ENCODE measurements around the gene DHRS12.

Gene DHRS12

DNA sequence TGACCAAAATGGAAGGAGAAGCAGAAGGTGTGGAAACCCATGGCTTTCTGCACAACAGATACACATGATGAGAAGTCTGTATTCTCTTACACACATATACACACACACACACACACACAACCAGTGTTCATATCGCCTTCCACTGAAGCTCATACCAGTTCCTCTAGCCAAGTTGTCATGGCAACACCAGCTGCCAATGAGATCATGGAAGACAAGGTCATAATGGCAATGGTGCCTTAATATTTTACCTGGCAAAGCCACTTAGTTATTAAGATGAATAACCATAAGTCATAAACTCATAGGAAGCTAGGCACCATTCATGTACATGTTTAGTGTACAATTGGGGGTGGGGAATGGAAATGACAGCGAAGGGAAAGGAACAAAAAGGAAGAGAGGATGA is 2.6 kb upstream of the DHRS12 start:
- peak; percentile 34 for DNase-seq (ENCODE audit: low spot score)

DNA sequence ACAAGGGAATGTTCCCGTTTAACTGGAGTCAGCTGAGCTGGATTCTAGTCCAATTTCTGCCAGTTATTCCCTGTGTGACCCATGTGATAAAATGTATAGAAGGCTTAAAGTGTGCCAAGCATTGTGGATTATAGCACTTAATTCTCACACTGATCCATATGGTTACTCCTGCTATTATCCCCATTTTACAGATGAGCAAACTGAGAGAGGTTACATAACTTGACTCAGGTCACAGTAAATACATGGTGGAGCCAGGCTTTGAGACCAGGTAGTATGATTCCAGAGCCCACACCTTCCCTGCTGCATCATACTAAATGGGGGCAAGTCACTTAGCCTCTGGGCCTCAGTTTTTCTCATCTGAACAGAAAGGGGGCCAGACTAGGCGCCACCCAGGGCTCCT is 2.0 kb upstream of the DHRS12 start:
- DNase-seq (ENCODE audit: low spot score), result no peak

DNA sequence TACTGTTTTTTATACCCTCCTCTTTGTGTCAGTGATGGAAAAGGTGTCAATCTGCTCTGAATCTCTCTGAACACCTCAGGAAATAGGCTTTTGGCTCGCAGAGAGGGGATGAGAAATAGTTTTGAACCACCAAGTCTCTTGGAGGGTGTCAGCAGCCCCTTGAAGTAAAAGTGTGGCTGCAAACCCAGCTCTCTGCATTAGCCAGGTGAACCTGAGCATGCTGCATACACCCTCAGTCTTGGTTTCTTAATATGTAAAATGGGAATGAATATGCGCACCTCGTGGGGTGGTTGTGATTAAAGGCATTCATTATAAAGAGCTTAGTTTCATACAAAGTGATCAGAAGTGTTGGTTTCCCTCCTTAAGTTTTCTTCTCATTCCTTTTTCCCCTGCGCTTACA is 1.4 kb upstream of the DHRS12 start:
- DNase-seq (ENCODE audit: low spot score), result no peak

DNA sequence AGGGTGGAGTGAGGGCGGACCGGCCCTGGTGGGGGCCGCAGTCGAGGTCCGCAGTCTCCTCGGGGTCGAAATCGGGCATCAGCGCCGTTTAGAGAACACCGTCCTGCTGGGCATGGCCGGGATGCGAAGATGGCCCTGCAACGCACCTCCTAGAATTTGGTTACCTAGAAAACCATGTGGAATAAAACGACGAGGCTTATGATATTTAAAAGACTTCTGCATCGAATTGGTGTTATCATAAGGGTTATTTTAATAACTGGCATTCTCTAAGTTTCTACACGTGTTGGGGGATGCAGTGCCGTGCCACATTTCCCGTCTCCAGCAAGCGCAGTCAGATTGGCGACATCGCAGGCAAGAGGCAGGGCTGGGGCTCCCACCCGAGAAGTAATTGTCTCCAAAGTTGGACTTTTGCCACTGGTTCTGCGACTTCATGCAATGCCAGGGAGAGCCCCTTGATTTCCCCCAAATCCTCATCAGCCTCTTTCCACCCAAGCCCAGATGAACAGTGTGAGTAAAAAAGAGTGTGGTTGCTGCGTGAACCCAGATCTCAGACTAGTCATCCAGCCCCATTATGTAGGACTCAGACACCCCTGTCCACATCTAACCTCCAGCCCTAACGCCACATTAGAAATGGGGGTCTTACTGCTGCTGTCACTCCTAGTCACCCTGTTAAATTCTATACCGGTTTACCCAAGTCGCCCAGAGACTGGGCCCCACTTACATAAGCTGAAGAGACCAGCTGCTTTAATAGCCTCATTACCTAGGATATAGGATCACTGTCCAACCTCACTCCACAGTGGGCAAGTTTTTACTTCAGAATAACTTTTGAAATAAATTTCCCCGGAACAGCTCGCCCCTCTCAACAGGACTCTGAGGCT is 571 bp upstream of the DHRS12 start:
- DNase-seq (ENCODE audit: low spot score), result peak; percentile 55

DNA sequence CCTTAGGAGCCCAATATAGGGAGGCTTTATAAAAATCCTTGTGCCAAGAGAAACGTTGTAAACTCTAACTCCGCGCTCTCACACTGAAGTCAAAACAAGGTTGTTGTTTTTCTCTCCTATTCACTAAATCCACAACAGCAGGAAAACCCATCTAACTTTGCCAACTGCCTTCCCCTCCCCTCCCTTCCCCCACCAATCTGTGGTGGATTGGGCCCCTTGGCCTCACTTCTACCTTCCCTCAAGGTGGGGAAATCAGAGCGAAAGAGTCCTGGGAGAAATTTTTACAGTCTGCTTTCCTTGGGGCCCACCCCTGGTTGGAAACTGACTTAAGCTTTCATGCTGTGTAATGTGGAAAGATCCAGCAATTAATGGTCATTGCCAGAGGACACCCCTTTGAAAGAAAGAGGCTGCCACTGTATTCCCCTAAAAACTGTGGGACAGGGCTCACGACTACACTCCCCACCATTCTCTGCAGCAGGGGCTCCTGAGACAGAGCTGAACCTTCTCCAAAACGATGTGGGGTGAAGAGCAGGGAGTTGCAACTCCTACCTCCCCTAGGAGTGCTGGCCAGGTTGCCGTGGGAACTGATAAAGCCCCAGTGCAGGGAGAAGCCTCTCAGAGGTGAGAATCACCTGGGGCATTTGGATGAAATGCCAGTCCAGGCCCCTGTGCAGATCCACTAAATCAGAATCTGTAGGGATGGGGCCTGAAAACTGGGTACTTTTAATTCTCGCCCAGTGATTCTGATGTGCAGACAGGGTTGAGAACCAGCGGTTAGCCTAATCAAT is 1.1 kb downstream of the DHRS12 start:
- DNase-seq (ENCODE audit: low spot score), result no peak

DNA sequence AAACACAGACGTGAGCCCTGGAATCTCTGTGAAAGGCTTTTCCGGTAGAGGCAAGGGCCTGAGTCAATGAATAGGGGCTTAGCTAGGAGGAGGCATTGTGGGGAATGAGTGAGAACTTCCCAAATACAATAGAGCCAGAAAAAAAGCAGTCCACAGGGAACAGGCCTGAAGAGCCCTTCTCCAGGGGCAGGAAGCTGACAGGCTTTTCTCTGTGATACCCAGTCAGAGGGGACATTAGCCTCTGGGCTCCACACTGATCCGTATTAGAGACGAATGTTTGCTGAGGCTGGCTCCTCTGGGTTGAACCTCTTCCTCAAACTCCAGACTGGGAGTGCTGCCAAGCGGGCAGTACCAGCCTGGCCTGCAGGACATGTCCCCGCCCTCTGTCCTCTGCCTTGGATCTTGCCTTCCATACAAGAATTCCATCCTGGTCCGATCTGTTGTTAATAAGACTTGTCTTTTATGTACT is 2.3 kb downstream of the DHRS12 start:
- peak; percentile 84 for DNase-seq (ENCODE audit: low spot score)

DNA sequence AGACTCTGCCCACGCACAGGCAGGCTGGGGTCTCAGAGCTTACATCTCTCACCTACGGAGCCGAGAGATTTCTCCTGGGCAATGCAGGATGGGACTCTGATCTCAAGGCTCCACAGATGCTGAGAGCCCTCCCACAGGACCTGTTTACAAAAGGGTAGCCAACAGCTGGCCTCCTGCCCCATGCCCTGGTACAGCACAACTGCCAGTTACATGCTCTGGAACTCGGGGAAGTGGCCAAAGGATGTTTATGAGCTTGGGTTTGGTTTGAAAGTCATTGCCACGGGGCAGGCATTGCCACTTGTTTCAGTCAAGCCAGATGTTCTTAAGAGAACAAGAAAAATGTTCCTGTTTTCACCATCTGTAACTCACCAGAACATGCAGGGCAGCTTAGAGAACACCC is 3.5 kb downstream of the DHRS12 start:
- DNase-seq (ENCODE audit: low spot score), result no peak

DNA sequence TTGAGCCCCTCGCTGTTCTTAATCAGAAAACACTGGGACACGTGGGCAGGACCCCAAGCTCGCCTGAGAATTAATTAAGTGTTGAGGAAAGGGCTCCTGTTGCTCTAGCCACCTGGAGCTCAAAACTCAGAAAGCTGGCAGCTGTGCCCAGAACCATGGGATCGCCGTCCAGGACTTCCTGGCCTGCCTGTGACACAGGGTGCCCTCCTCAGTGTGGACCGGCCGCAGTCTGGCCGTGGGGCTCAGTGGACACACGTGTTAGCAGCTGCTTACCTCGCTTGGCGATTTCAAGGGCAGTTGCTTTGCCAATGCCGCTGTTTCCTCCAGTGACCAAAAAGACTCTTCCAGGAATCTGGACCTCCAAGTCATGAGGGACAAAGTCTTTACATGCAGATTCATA is 4.7 kb downstream of the DHRS12 start:
- DNase-seq (ENCODE audit: low spot score), result no peak

DNA sequence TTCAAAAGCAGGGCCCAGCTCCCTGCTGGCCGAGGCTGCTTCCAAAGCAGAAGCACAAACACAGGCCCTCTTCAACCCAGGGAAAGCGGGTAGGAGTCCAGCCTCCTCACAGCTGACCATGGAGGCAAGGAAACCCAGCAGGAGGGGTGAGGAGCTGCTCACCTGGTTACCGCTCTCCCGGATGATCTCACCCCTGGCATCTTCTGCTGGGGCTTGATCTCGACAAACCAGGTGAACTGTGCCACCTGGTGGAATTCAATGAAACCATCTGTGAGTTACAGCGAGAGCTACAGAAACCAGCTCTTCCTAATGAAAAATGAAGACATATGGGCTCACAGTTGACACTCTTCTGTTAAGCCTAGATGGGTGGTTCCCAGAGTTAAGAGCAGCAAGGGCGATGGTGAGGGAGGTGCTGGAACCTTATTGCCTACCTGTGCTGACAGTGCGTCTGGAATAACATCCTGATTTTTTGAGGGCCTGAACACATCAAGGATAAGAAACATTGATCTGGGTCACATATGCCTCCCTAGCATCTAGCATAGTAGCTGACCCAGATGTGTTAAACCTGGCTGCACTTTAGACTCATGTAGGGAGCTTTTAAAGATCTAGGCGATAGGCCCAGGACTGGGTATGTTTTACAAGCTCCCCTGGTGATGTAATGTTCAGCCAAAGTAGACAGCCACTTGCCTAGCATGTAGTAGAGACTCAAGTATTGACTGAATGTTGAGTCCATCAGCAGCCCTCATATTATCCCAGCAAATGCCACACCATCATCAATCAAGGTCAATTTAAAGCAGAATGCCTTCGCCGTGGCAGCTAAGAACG is 6.1 kb downstream of the DHRS12 start:
- peak; percentile 63 for DNase-seq (ENCODE audit: low spot score)

DNA sequence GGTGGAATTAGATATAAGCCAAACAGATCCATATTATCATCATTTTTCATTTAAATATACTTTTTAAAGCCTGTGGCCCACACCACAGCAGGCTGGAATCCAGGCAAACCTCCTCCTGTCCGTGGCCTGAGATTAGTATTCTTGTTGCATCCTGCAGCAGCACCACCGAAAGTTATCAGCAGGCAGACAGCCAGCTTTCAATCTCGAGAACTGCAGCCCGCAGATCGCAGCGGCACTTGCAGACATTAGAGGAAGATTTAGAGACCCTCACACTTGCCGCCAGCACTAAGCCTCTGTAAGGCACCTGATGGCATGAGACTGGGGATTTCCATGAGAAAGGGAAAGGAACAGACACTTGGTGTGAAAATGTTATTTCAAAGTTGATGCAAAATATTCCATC is 7.4 kb downstream of the DHRS12 start:
- no peak for DNase-seq (ENCODE audit: low spot score)

DNA sequence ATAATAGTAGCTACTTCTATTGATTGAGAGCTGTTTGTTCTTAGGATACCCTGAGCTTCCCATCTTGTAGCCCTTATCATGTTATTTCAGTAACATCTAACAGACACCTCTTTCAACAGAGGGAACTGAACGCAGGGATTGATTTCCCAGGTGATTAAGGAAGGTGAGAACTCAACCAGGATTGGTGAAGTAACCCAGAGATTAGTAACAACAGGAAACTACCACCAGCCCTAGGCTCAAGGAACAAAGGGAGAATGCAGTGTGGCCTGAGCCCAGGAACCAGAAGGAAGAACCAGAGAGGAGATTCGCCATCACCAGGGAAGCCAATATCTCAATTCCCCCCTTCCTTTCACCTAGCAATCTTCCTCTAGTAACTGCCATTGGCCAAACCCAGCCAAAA is 8.5 kb downstream of the DHRS12 start:
- no peak for DNase-seq (ENCODE audit: low spot score)

DNA sequence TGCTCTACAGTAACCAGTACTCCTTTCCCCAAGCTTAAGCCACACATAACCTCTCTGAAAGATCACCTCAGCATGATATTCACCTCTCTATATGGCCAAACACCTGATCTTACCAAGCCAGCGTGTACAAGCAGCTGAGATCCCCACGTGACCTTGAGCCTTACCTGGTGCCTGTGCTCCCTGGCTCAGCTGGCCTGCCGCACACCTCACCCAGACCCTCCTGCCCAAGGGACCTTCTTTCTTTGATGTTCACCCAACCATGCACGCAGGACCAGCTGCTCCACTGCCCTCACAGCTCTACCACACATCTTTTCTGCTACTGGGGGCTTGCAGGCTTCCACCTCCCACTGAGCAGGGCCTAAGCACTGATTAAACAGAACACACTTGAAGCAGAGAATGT is 9.0 kb downstream of the DHRS12 start:
- DNase-seq (ENCODE audit: low spot score), result no peak

DNA sequence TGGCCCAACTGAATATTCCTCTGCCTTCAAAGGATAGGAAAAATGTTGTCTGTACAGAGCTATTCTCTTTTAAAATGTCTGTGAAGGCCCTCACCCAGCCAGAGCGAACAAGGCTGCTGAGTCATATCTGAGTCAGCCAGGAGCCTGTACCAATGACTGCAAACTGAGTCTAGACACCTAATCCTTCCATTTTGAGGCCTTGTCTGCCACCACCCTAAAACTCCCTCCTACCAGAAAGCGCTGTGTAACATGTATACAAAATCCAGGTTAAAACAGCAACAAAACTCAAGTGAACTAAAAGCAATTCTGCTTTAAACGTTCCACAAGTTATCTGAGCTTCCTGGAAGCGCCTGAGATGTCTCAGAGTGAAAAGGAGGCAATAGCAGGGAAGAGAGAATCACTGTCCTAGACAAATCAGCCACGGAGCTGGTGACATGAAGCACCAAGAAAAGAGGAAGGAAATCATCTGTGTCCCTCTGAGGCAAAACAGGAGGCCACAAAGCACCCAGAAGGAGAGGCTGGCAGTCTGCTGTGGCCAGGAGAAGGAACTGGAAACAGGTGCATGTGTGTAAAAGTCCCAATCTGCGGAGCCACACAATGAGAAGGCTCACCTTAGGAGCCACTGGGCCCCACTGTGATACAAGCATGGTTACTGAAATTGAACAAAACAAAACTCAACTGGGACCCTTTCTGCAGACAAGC is 10.2 kb downstream of the DHRS12 start:
- DNase-seq (ENCODE audit: low spot score), result no peak

DNA sequence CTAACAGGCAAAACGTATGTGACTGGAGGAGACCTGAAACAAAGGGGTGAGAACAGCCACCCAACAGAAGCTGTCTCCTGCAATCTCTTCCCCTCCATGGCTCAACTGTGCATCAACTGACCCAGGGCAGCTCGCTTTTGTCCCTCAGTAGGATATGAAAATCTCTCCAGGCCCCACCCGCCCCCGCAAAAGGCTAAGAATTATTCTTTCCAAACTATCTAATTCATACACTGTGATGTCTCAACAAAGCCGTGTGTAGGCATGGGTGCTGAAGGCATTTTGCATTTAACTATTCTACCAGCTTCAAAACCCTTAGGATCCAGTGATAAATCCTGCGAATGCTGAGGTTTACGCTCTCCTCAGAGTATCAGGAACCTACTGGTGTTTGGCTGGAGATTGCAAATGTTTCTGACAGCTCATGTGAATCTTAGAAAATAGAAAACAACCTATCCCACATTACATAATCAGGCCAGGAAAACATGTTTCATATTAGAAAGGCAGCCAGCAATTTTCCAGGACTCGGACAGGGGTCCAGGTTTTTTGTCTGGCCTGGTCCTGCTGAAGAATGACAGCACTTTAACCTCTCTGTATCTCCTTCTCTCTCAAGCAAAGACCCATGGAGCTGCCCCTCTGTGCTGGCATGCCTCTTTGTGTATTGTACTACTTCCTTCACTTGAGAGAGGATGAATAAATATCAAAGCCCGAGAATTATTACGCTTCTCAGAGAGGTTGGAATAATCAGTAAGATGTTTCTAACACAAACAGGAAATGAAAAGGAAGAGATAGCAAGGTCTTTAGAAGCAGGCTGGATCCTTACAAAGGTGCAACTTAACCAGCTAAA is 17.3 kb downstream of the DHRS12 start:
- no peak for DNase-seq (ENCODE audit: low spot score)

DNA sequence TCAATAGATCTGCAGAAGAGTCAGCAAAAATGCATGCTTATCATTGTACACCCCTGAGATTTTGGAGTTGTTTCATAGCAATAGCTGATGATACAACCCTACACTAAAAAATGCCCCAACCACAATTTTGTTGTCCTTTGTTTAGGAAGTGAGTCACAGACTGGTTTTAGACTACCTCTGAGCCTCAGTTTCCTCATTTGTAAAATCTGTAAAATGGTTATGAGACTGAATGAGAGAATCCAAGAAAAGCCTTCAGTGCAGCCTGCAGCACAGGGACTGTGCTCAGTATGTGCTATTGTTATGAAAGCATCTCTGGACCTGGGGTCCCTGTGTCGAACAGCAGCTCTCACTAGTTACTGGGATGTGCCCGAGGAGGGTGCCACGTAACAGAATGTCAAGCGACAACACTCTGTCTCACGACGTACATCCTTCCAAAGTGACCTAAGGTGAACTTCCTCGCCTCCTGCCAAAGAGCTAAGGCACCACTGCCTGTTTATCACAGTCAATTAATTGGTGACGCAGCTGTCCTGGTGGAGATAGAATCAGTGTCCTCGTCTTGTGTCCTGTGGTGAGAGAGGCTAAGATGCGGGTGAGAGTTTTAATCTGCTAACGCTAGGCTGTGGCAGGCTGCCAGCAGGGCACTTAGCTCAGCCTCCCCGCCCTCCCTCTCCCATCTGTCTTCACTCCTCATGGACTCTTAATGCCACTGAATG is 18.1 kb downstream of the DHRS12 start:
- DNase-seq (ENCODE audit: low spot score), result no peak

DNA sequence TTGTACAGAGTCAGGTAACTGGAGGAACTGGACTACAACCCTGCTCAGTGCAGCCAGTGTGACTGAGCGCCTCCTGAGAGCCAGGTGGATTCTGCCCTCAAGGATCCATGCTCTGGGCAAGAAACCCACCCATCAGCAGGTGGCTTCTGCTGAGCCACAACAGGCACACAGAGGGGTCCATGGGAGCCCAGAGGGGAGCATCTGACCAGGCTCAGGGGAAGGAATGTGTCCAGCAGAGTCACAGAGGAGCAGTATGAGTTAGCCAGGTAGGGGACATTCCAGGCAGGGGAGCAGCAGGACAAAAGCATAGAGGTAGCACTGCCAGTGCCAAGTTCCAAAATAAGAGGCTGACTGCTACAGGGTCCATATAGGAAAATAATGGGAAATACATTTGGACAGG is 19.9 kb downstream of the DHRS12 start:
- no peak for DNase-seq (ENCODE audit: low spot score)

DNA sequence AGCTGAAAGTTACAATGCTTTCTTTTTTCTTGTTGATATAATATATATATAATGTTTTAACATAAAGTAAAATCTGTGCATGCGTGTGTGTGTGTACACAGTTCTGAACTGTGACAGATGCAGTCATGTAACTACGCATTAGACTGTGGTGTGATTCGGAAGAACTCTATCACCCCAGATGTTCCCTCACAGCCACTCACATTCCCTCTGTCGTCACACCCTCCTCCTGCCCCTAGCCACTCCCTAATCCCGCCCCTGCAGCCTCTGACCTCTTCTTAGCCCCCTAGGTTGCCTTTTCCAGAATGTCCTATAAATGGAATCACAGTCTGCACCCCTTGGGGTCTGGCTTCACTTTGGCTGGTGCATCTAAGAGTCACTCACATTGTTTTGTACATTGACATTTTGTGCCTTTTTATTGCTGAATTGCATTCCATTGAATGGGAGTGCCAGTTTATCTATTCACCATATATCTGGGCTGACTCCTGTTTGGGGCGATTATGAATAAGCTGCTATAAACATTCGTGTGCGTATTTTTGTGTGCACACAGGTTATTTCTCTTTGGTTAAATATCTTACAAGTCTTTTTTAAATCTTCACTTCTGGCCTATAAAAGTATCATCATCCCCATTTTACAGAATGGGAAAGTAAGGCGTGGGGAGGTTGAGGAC is 20.4 kb downstream of the DHRS12 start:
- DNase-seq (ENCODE audit: low spot score), result no peak

DNA sequence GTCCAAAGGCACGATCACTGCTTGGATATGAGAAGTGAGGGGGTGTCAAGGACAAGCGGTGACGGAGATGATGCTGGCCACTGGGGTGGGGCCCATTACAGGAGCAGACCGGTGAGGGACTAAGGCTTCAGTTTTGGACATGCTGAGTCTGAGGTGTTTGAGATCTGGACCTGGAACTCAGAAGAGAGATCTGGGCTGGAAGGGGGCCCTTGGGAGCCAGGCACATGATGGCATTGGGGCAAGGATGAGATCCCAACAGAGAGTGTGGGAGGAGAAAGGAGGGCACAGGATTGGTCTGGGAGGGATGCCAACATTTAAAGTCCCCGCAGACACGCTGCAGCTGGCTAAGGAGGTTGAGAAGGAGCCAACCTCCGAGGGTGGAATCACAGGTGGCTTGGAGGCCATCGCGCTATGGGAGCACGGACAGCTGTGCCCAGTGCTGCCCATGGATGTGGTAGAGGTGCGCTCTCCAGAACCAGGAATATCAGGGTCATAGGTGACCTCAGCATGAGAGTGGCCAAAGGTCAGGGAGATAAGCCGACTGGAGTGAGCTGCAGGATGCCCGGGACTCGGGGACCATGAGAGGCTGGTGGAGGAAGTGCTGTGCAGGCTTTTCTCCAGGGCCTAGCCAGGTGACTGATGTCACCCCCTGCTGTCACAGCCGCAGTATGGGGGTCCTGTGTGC is 21.8 kb downstream of the DHRS12 start:
- DNase-seq (ENCODE audit: low spot score), result no peak

All from putamen (tissue), 1 donor.